Liver (tissue), 9 donors: ENCODE measurements around the gene PRG2. TPM values are rescaled to one million over a fixed set of nuclear protein-coding genes. Genes with fewer than 3 reads are reported as not detected.

Experiments used
- DNase-seq: peaks from one replicate; pipeline ENCODE4 v3.0.0-alpha.2; 2017; ENCODE audit warnings: low spot score
- H3K27ac ChIP-seq, 2 donors: one replicate each; pipeline ENCODE4 v1.7.0; 2013; ENCODE audit warnings: inconsistent platforms in 2 of 2, low read length in 2 of 2, control low read depth in 1 of 2, low read depth in 1 of 2, mild to moderate bottlenecking in 1 of 2
- H3K27me3 ChIP-seq, 4 donors: one replicate each; pipeline versions ENCODE4 v1.6.1 to v1.7.0; 2013; ENCODE audit warnings: low read length in 3 of 4, inconsistent platforms in 1 of 4, mild to moderate bottlenecking in 1 of 4, moderate library complexity in 1 of 4; ENCODE audit not compliant: control insufficient read depth in 4 of 4, insufficient read depth in 4 of 4
- H3K36me3 ChIP-seq, 4 donors: one replicate each; pipeline versions ENCODE4 v1.6.1 to v1.7.0; 2013; ENCODE audit warnings: low read length in 3 of 4, mild to moderate bottlenecking in 3 of 4, low read depth in 1 of 4, moderate library complexity in 1 of 4; ENCODE audit not compliant: control insufficient read depth in 4 of 4, insufficient read depth in 3 of 4
- H3K4me1 ChIP-seq, 4 donors: one replicate each; pipeline versions ENCODE4 v1.6.1 to v1.7.0; 2013; ENCODE audit warnings: low read length in 3 of 4, mild to moderate bottlenecking in 3 of 4, moderate library complexity in 1 of 4; ENCODE audit not compliant: control insufficient read depth in 4 of 4, insufficient read depth in 4 of 4
- H3K4me3 ChIP-seq, 3 donors: one replicate each; pipeline versions ENCODE4 v1.6.1 to v1.7.0; 2013; ENCODE audit warnings: low read length in 3 of 3, control low read depth in 1 of 3, low read depth in 1 of 3, mild to moderate bottlenecking in 1 of 3
- H3K9ac ChIP-seq, 2 donors: one replicate each; pipeline ENCODE4 v1.7.0; 2013; ENCODE audit warnings: low read length in 2 of 2, mild to moderate bottlenecking in 2 of 2, moderate library complexity in 2 of 2, control low read depth in 1 of 2, low read depth in 1 of 2
- H3K9me3 ChIP-seq, 4 donors: one replicate each; pipeline versions ENCODE4 v1.6.1 to v1.7.0; 2013; ENCODE audit warnings: low read length in 3 of 4; ENCODE audit not compliant: control insufficient read depth in 4 of 4
- ATF3 ChIP-seq: IDR thresholded peaks from 2 replicates; pipeline ENCODE4 v1.6.1; 2016; ENCODE audit warnings: antibody characterized with exemption
- CTCF ChIP-seq: fragments of 150-350 bp; IDR thresholded peaks from 2 replicates; pipeline ENCODE4 v1.5.1; 2017; ENCODE audit warnings: improper control_type of control experiment, low read depth, low read length; ENCODE audit not compliant: missing input control
- EGR1 ChIP-seq, 2 donors: IDR thresholded peaks; 2 replicates each; pipeline ENCODE4 v1.6.1; 2016 to 2018; ENCODE audit warnings: antibody characterized with exemption in 2 of 2, low read depth in 2 of 2
- FOXA1 ChIP-seq: IDR thresholded peaks from 2 replicates; pipeline ENCODE4 v1.6.1; 2016; ENCODE audit warnings: antibody characterized with exemption
- FOXA2 ChIP-seq: IDR thresholded peaks from 2 replicates; pipeline ENCODE4 v1.6.1; 2016; ENCODE audit warnings: antibody characterized with exemption
- GABPA ChIP-seq, 2 donors: IDR thresholded peaks in 1 of 2; conservative IDR thresholded peaks in 1 of 2; 2 replicates each; pipeline ENCODE4 v1.6.1; 2016; ENCODE audit warnings: antibody characterized with exemption in 2 of 2, mild to moderate bottlenecking in 1 of 2, moderate library complexity in 1 of 2
- HNF4A ChIP-seq, 2 donors: conservative IDR thresholded peaks; 2 replicates each; pipeline ENCODE4 v1.6.1; 2016; ENCODE audit warnings: antibody characterized with exemption in 2 of 2, mild to moderate bottlenecking in 2 of 2
- HNF4G ChIP-seq: IDR thresholded peaks from 2 replicates; pipeline ENCODE4 v1.6.1; 2016; ENCODE audit warnings: antibody characterized with exemption
- JUND ChIP-seq, 2 donors: IDR thresholded peaks; 2 replicates each; pipeline ENCODE4 v1.6.1; 2016; ENCODE audit warnings: antibody characterized with exemption in 2 of 2
- MAX ChIP-seq: IDR thresholded peaks from 2 replicates; pipeline ENCODE4 v1.6.1; 2016; ENCODE audit warnings: antibody characterized with exemption
- NR2F2 ChIP-seq: IDR thresholded peaks from 2 replicates; pipeline ENCODE4 v1.6.1; 2016; ENCODE audit warnings: antibody characterized with exemption
- RAD21 ChIP-seq, 2 donors: IDR thresholded peaks; 2 replicates each; pipeline ENCODE4 v1.6.1; 2016; ENCODE audit warnings: antibody characterized with exemption in 2 of 2, mild to moderate bottlenecking in 2 of 2
- REST ChIP-seq: IDR thresholded peaks from 2 replicates; pipeline ENCODE4 v1.6.1; 2016; ENCODE audit warnings: antibody characterized with exemption, mild to moderate bottlenecking
- RXRA ChIP-seq, 2 donors: IDR thresholded peaks; 2 replicates each; pipeline ENCODE4 v1.6.1; 2017 to 2018; ENCODE audit warnings: antibody characterized with exemption in 2 of 2, mild to moderate bottlenecking in 1 of 2
- SP1 ChIP-seq: IDR thresholded peaks from 2 replicates; pipeline ENCODE4 v1.6.1; 2018; ENCODE audit warnings: antibody characterized with exemption, mild to moderate bottlenecking
- YY1 ChIP-seq: IDR thresholded peaks from 2 replicates; pipeline ENCODE4 v1.6.1; 2016; ENCODE audit warnings: antibody characterized with exemption, mild to moderate bottlenecking
- WGBS: extraction: QIAGEN DNeasy Blood & Tissue Kit; methylation state at CpG from one replicate; pipeline ENCODE4 v1.1.7; 2013; 5-methylcytosine and 5-hydroxymethylcytosine counted together
- polyA plus RNA-seq, 2 donors: library from polyadenylated mRNA; stranded (reverse) in 1 of 2; unstranded in 1 of 2; fragments of 200-250 nt in 1 of 2; fragments of >200 nt in 1 of 2; fragmentation: Nextera tagmentation in 1 of 2; extraction: Ambion mirVana in 1 of 2; gene quantifications; one replicate each; pipeline versions ENCODE4 v1.2.1 to v1.2.3, GENCODE V29; 2013 to 2015
- total RNA-seq, 2 donors: library from RNA; depleted of rRNA; stranded (reverse); fragments of >200 nt; gene quantifications; one replicate each; pipeline ENCODE4 v1.2.3, GENCODE V29; 2014
- donor health status: healthy.
- donor health status: healthy.
- donor health status: healthy.
- donor health status: healthy.
- donor health status: healthy.

PRG2 gene
- total and polyA plus RNA-seq, 4 donors: 0.74 to 24.2 (median 1.2) TPM; not detected in 1

GRCh38 chr11:57397394-57397990 lies 7.0 kb upstream of the PRG2 start:
- WGBS: 89% methylated on average over 4 of the region's 4 CpGs
- DNase-seq: no peak
- no peaks in the 10 kb centered on the region for H3K9me3 ChIP-seq

GRCh38 chr11:57396744-57397143 lies 6.3 kb upstream of the PRG2 start:
- Histone ChIP-seq H3K27me3 (no peaks in the 10 kb centered on the region), H3K4me3 (no peak overlapping the region), H3K27ac (no peak overlapping the region), H3K36me3 (no peaks in the 10 kb centered on the region), H3K9me3 (no peaks in the 10 kb centered on the region), H3K4me1 (peaks cover 0 to 11% (median 6%) of the 10 kb centered on the region in 4 donors), H3K9ac (no peak overlapping the region)
- WGBS: 56% methylated on average over 2 of the region's 2 CpGs
- DNase-seq: no peak
- peak; percentile 39 to 71 for TF ChIP-seq HNF4A (conservative IDR thresholded peaks at IDR 0.05)
- peak; percentile 42 for TF ChIP-seq SP1
- no peak for TF ChIP-seq FOXA2
- no peak for TF ChIP-seq JUND (IDR thresholded peaks at IDR 0.05)
- TF ChIP-seq RXRA (IDR thresholded peaks at IDR 0.05): peak; percentile 7 to 64
- TF ChIP-seq EGR1 (IDR thresholded peaks at IDR 0.05; ENCODE audit: low read depth in 2 of 2): peak in 1 of 2 donors; percentile 40

More at GRCh38 chr11:57397394-57397990, 7.0 kb upstream of the PRG2 start:
- H3K27ac ChIP-seq: no peak overlapping the region
- no peaks in the 10 kb centered on the region for H3K27me3 ChIP-seq
- H3K4me1 ChIP-seq: peaks cover 0 to 11% (median 6%) of the 10 kb centered on the region in 4 donors
- no peak overlapping the region for H3K9ac ChIP-seq
- H3K36me3 ChIP-seq: no peaks in the 10 kb centered on the region
- no peak for TF ChIP-seq EGR1 (IDR thresholded peaks at IDR 0.05; ENCODE audit: low read depth in 2 of 2)
- no peak for TF ChIP-seq JUND (IDR thresholded peaks at IDR 0.05)
- no peak for TF ChIP-seq NR2F2
- TF ChIP-seq FOXA1: no peak
- TF ChIP-seq ATF3: no peak
- TF ChIP-seq CTCF: no peak
- TF ChIP-seq HNF4A (conservative IDR thresholded peaks at IDR 0.05): no peak
- no peak for TF ChIP-seq MAX
- H3K4me3 ChIP-seq: no peak overlapping the region

- DNase-seq: peak; percentile 70
- no peak overlapping the region for H3K4me3 ChIP-seq
- H3K27ac ChIP-seq: no peak overlapping the region
- H3K9me3 ChIP-seq: no peaks in the 10 kb centered on the region
- TF ChIP-seq MAX (no peak), RAD21 (IDR thresholded peaks at IDR 0.05) (no peak), HNF4A (conservative IDR thresholded peaks at IDR 0.05) (no peak), EGR1 (IDR thresholded peaks at IDR 0.05; ENCODE audit: low read depth in 2 of 2) (no peak), GABPA (IDR thresholded peaks at IDR 0.05 in 1 of 2, conservative IDR thresholded peaks at IDR 0.05 in 1 of 2) (no peak), ATF3 (no peak), CTCF (no peak), FOXA2 (no peak), YY1 (no peak), NR2F2 (no peak), RXRA (IDR thresholded peaks at IDR 0.05) (no peak), REST (no peak), SP1 (no peak), HNF4G (no peak)
- H3K36me3 ChIP-seq: no peaks in the 10 kb centered on the region
- no peak overlapping the region for H3K9ac ChIP-seq
- H3K27me3 ChIP-seq: no peaks in the 10 kb centered on the region
- WGBS: 90% methylated on average over 11 of the region's 11 CpGs
- H3K4me1 ChIP-seq: peaks cover 0 to 11% (median 6%) of the 10 kb centered on the region in 4 donors
Measured at GRCh38 chr11:57395905-57396623, 5.6 kb upstream of the PRG2 start.
